Left lobe of liver (tissue), 2 donors: ENCODE results near the gene HOXA6. TPM values are rescaled to one million over a fixed set of nuclear protein-coding genes. Genes with fewer than 3 reads are reported as not detected.

Source experiments
- ATAC-seq: fragments of 200-7000 bp; cut with Tn5 transposase; one replicate; pipeline ENCODE4 v1.9.1; 2020; ENCODE audit warnings: mild to moderate bottlenecking, moderate library complexity
- DNase-seq: peaks from one replicate; pipeline ENCODE4 v3.0.0-alpha.2; 2020; ENCODE audit warnings: low spot score
- total RNA-seq: library from RNA; stranded (reverse); gene quantifications from one replicate; pipeline ENCODE4 v1.2.1, GENCODE V29; 2021
- donor health status: DM: no; HTN: no; CAD: no; lungs with moderate emphysema.
- donor health status: DM: no; HTN: yes; CAD: no.

The HOXA6 gene
- total RNA-seq, 1 donor from 2014 or later = not detected

DNA sequence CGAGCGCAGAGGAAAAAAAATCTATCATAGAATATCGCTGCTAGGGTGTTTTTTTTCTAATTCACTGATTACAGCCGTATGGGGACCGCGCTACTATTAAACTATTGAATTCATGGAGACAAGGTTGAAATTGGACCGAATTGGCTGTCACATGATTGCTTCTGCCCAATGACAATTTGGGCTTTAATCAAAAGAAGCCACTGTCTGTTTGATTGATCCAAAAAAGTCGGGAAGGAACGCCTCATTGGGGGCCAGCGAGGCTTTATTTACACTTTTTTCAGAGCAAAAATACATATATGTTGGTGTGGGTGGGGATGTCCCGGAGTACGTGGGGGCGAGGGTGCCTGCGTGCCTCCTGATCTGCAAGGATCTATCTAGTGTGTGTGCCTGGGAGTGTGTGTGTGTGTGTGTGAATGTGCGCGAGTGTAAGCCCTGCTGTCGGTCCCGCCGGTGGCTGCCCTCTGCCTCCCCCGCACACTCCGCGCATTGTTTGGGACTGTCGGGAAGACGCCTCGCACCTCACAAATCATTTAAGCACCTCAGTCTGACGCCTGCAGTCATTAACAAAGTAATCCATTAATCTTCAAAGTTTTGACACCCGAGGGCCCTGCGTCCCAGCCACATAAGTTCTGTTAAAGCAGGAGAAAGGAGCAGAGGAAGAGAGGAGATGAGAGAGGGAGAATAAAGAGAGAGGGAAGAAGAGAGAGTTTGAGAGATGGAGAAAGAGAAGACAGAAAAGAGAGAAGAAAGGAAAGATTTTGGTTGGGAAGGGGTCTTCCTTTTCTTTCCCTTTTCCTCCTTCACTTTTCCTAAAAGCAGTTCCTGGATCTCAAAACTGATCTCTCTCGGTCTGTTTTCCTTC is 44.8 kb downstream of the HOXA6 start, which contains the start of gene HOXA2:
Gene HOXA2, minus strand, starts transcription at position 103 of the 862 bp plus-strand sequence. CDS start 183 bp downstream, outside the sequence.
- ATAC-seq (peak; percentile 36), DNase-seq (no peak)

- DNase-seq (no peak), ATAC-seq (no peak)
Observed at GRCh38 chr7:27101957-27102580, 45.5 kb downstream of the HOXA6 start.

GRCh38 chr7:27101171-27101956 is 46.2 kb downstream of the HOXA6 start:
- DNase-seq (no peak), ATAC-seq (no peak)

DNA sequence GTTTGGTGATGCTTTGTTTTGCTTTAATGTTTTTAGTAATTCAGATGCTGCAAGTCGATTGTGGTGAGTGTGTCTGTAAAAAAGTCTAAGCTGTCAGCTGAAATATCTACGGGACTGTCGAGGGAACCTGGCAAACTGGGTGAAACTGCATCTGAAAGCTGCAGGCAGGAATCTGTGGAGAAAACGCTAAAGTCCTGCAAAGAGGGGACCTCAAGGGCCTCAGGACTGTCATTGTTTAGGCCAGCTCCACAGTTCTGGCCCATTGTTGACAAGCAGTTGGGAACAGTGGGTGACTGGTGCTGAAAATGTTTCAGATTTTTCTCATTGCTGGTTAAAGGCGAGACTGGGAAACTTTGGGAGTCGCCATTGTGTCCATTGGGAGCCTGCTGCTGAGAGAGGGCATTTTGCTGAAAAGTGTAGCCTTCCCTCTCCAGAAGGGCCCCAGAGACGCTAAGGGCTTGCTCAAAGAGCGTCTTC is 46.8 kb downstream of the HOXA6 start:
- DNase-seq (no peak), ATAC-seq (no peak)

- no peak for ATAC-seq
- DNase-seq = no peak
Observed at GRCh38 chr7:27099453-27100370, 47.9 kb downstream of the HOXA6 start.

DNA sequence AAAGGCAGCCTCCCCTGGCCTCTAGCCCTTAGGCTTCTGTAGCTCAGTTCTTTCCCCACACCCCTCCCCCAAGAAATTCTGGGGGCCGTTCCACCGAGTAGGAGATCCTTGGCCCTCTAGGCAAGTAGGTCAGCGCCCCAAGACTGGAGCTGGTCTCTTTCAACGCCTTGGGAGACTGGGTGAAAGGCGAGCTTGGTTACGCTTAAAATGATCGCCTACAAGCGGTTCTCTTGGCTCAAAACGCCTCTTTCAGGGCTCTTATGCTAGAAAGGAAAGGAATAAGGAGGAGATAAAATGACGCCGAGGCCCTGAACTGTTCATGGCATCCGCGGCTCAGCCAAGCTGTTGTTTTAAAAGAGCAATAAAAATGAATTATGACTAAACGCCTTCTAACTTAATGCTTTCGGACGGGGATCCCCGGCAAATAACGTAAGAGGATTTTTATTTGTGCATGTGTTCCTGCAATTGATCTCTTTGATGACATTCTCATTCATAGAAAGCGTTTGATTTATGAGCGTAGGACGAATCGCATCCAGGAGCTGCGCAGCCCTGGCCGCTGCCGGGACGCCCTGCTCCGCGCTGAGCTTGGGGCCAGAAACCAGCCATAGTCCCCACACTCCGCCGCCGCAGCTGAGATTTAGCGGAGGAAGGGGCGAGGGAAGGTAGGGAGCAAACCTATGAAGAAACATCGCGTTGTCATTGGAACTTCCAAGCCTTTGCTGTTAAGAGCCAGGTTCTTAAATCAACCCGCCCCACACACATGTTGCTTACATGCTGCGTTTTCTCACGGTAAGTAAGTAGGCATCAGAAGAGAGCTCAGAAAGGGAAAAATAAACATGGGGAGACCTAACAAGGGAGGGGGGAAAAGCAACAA is 48.8 kb downstream of the HOXA6 start:
- DNase-seq (no peak), ATAC-seq (no peak)

DNA sequence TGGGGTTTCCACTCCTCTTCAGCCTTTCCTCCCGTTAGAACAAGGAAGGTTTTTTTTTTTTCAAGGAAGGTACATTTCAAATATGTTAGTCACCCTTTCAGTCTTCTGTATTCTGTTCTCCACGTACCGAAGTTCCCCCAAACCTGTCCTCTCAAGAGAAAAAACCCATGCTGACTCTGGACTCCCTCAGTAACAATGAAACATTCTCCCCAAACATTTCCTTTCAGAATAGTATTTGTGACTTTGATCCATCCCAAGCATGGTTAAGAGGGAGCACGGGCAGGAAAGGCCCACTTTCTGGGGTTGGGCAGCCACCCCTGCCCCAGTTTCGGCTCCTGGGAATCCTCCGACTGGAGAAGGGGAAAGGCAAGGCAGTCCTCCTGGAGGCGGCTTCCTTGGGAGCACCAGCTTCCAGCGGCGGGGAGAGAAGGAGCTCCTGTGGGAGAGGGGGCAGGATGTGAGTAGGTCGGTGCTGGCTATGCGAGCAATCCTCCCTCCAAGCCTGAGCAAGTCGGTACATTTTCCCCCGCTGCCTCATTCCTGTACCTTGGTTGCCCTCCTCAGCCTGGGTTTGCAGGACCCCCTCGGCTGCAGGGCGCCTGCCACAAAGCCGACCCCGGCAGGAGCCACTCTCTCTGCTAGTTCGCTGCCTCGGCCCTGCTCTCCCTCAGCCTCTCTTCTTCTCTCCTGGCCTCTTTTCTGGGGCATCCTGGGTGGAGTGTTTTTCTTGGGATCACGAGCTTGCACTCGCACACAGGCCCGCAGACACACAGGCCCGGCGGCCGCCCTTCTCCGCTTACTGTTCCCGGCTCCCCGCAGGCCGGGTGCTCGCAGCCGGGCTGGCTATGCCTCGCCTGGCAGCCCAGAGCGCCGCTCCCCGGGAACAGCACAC is 49.6 kb downstream of the HOXA6 start:
- DNase-seq = no peak
- no peak for ATAC-seq

DNA sequence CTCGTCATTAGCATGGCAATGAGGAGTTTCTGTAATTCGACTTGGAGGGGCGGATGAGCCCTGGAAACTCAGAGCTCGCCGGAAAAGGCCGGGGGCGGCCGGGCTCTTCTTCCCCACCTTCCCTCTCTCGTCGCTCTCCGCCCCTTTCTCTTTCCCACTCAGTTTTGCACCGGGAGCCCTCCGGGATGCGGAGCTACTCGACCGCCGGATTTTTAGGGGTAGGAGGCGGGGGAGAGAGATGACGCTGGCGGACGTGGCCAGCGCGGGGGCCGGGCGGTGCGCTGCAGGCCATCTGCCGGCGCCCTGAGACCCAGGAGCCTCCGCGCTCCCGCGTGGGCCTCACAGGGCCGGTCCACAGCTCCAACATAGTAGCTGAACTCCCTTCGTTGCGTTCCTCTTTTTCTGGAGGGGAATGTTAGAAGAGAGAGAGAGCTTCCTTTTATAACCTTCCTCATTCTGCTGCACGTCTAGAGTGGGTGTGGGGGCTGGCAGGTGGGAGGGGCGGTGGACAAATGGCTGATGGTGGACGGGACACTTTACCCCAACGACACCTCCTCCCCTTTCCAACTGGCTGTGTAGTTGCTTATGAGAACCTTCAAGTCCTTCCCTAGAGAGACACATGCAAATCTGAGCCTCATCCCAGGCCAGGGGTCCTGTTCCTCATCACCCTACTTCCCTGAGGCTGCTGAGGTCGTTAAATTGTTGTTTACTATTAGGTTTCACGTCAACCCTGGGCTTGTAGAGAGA is 50.6 kb downstream of the HOXA6 start:
- no peak for DNase-seq
- peak; percentile 49 for ATAC-seq

GRCh38 chr7:27095897-27096767 is 51.4 kb downstream of the HOXA6 start, which contains the start of gene HOXA1:
TSS of gene HOXA1 (minus strand) at chr7:27096000. CDS start at chr7:27095912, 88 bp downstream.
- peak; percentile 67 for DNase-seq
- ATAC-seq = peak; percentile 75

Other genes with a start within 250 kb of the HOXA6 start
- gene HOXA1, start 51.8 kb downstream of the HOXA6 start, total RNA-seq = 0.08 TPM
- gene HOXA2, start 45.1 kb downstream of the HOXA6 start, total RNA-seq = 0.15 TPM
- gene HOXA4, start 17.0 kb downstream of the HOXA6 start, total RNA-seq = 0.43 TPM
- gene HOXA5, start 4.1 kb downstream of the HOXA6 start, total RNA-seq = 0.50 TPM
- 0.30 TPM for gene HOXA3, start 4.8 kb upstream of the HOXA6 start, total RNA-seq
- gene HOXA7, start 8.9 kb upstream of the HOXA6 start, total RNA-seq = not detected
- not detected for gene HOXA9, start 17.8 kb upstream of the HOXA6 start, total RNA-seq
- gene HOXA10, start 26.5 kb upstream of the HOXA6 start, total RNA-seq = 0.10 TPM
- not detected for gene HOXA11, start 37.5 kb upstream of the HOXA6 start, total RNA-seq
- gene HOXA13, start 52.3 kb upstream of the HOXA6 start, total RNA-seq = 0.03 TPM
- gene EVX1, start 95.0 kb upstream of the HOXA6 start, total RNA-seq = not detected